Fibroblast of villous mesenchyme (primary cell): ENCODE data around the gene CCDC148. TPM values are rescaled to one million over a fixed set of nuclear protein-coding genes. Genes with fewer than 3 reads are reported as not detected.
"Not testable (repeated sequence)": the region's sequence is repeated elsewhere in the genome, so short reads cannot be mapped to it uniquely, and the experiment has no call there.

Experiments
- DNase-seq: peaks from one replicate; pipeline ENCODE4 v3.0.0-alpha.2; 2010; ENCODE audit warnings: low read depth
- H3K4me3 ChIP-seq: 2 replicates; pipeline ENCODE4 v1.5.1; 2011; ENCODE audit warnings: low read depth, mild to moderate bottlenecking, low read length
- total RNA-seq: library from RNA; depleted of rRNA; stranded (reverse); fragments of >200 nt; gene quantifications from 2 replicates; pipeline ENCODE4 v1.2.3, GENCODE V29; 2012
- TF ChIP-seq, protein P1 (sequence below): IDR thresholded peaks from 2 replicates; pipeline ENCODE4 v1.5.1; 2012; ENCODE audit warnings: low read depth, mild to moderate bottlenecking, low read length; ENCODE audit not compliant: insufficient read depth

CCDC148 gene
- total RNA-seq, 1 donor = 2.6 TPM

DNA sequence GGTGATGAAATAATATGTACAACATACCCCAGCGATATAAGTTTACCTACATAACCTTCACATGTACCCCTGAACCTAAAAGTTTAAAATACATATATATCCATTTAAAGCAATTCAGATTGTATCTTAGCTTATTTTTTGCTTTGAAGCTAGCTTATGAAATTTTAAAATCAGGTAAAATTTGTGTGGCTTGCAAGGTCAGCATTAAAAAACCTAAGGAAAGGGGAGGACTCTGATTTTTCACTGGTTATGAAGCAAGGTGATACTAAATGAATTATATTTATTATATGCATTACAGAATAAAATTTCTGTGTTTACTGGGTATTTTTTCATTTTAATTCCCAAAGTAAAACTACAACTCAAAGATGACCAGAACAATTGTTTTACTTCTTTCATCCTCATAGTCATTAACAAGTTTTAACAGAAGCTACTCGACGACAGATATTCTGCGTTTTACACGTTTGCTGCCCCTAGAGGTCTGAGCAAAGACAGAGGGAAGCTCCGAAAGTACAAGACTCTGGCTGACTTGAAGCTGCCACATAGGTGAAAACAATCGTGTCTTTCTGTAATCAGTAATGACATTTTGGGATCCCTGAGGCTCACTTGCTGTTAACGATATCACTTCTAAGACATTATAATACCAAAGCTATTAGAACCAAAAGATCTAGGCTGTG is 17.3 kb upstream of the CCDC148 start:
- H3K4me3 ChIP-seq = no peak overlapping the region
- TF ChIP-seq, protein P1, sequence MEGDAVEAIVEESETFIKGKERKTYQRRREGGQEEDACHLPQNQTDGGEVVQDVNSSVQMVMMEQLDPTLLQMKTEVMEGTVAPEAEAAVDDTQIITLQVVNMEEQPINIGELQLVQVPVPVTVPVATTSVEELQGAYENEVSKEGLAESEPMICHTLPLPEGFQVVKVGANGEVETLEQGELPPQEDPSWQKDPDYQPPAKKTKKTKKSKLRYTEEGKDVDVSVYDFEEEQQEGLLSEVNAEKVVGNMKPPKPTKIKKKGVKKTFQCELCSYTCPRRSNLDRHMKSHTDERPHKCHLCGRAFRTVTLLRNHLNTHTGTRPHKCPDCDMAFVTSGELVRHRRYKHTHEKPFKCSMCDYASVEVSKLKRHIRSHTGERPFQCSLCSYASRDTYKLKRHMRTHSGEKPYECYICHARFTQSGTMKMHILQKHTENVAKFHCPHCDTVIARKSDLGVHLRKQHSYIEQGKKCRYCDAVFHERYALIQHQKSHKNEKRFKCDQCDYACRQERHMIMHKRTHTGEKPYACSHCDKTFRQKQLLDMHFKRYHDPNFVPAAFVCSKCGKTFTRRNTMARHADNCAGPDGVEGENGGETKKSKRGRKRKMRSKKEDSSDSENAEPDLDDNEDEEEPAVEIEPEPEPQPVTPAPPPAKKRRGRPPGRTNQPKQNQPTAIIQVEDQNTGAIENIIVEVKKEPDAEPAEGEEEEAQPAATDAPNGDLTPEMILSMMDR = no peak
- DNase-seq = no peak

DNA sequence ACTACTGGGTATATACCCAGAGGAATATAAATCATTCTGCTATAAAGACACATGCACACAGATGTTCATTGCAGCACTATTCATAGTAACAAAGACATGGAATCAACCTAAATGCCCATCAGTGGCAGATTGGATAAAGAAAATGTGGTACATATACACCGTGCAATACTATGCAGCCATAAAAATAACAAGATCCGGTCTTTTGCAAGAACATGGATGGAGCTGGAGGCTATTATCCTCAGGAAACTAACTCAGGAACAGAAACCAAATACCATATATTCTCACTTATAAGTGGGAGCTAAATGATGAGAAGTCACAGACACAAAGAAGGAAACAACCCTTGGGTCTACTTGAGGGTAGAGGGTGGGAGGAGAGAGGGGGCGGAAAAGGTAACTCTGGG is 16.7 kb upstream of the CCDC148 start:
- not testable (repeated sequence) for DNase-seq, H3K4me3 ChIP-seq

DNA sequence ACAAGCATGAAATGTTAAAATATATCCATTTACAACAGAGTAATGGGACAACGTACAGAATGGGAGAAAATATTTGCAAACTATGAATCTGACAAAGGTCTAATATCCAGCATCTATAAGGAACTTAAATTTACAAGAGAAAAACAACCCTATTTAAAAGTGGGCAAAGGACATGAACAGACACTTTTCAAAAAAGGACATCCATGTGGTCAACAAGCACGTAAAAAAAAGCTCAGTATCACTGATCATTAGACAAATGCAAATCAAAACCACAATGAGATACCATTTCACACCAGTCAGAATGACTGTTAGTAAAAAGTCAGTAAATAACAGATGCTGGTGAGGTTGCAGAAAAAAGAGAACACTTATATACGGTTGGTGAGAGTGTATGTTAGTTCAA is 16.3 kb upstream of the CCDC148 start:
- not testable (repeated sequence) for H3K4me3 ChIP-seq, DNase-seq

DNA sequence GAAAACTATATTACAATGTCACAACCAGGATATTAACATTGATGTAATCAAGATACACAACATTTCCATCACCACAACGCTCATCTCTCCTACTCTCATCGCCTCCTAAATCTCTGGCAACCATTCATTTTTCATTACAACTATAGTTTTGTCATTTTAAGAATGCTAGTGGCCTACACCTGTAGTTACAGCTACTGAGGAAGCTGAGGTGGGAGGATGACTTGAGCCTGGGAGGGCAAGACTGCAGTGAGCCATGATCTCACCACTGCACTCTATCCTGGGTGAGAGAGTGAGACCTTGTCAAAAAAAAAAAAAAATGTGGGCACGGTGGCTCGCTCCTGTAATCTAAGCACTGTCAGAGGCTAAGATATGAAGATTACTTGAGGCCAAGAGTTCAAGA is 10.7 kb upstream of the CCDC148 start:
- no peak for DNase-seq
- TF ChIP-seq, protein P1 = no peak

DNA sequence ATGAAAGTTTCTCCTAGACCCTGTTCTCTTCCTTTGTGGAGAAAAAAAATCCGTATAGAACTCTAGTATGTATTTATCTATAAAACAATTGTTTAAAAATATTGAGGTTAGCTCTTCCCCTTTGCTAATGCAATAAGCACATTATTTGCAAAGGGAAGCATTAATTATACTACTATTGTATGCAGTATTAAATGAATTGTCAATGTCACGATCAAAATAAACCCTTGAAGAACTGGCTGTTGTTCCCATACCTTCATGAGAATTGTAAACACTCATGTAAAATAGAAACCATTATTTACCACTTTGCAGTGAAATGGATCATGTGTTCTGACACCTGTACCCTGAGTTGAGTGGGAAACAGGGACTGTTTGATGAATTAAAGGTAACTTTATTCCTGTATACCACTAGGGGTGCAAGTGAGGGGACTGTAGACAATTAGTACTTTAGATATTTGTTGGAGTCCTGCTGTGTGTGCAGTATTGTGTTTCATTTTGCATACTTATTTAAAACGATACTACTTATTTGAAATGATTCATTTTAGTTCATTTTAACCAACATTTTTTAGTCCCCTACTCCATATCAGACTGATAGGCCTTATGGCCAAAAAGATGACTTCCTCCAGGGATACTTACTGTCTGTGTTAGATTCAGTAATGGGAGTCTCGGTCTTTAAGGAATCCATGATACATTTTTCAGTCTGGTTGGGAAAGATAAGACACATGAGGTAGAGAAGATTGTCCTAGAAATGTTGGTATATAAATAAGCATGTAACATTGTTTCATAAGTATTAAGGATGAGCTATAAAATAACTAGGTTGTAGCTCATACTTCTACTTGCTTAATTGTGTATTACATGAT is 8.1 kb upstream of the CCDC148 start:
- H3K4me3 ChIP-seq = no peak overlapping the region
- no peak for DNase-seq

More for the DNA sequence above, 10.7 kb upstream of the CCDC148 start:
- H3K4me3 ChIP-seq = no peak overlapping the region

DNA sequence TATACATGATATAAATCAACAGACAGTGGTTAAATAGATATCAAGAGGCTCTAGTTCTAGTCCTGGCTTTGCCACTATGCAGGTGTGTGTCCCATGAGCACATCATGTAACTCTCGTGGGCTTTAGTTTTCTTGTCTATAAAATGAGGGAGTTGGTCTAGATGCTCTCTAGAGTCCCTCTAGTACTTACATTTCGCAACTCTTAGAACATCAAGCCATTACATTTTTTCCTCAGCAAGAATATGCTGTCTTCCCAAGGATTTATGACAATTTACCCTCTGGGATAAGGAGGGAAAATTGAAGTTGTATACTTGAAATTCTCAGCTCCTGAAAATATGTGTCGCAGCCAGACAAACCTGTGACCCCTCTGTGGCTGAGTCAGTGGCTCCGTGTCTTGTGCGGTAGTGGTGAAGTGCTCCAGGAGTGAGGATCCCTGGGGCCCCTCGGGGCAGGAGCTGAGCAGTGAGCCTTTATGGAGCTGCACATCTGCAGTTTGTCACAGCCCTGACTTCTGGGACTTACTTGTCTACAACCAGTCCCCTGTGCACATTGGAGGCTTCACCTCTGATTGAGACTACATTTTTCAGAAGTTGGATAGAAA is 7.0 kb upstream of the CCDC148 start:
- DNase-seq = peak; percentile 43
- TF ChIP-seq, protein P1 = no peak
- no peak overlapping the region for H3K4me3 ChIP-seq

More for the DNA sequence above, 8.1 kb upstream of the CCDC148 start:
- TF ChIP-seq, protein P1 = peak; percentile 54

DNA sequence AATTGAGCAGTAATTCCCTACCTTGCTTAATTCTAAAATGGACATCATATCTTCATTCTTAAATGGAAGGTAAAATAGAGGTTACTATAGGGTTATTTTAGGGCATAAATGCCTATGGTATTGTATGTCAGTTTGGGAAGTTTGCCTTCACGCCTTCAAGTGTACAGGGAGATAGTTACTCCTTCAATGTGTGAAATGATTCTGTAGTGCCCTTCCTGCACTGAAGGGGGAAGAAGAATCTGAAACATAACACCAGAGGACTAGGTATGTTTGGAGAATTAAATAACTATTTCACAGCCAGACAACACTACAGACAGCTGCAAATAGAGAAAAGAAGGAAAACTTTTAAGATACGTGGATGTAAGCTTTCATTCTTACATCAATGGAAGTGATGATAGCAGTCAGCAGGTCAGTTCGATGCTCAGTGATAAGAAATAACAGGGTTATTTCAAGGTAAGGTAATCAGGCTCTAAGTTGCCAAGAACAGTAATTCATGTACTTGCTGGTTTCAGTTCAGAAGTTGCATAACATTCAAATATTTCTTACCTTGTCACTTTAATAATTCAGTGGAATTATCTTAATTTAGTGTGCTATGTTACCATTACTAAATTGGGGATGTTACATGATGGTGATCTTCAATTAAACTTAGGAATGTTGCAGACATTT is 4.2 kb upstream of the CCDC148 start:
- TF ChIP-seq, protein P1 = no peak

More for the DNA sequence above, 4.2 kb upstream of the CCDC148 start:
- DNase-seq = no peak
- no peak overlapping the region for H3K4me3 ChIP-seq
